Loucy (cell line): ENCODE results near the gene TGFB2.

Source experiments
- EZH2phosphoT487 ChIP-seq: fragments of 200-600 bp; IDR thresholded peaks from 2 replicates; pipeline ENCODE4 v1.6.1; 2018; ENCODE audit warnings: antibody characterized with exemption, mild to moderate bottlenecking, moderate library complexity, borderline replicate concordance
- TF ChIP-seq, protein P1 (sequence below): fragments of 200-600 bp; sonication (generic); conservative IDR thresholded peaks from 2 replicates; pipeline ENCODE4 v1.5.1; 2014; ENCODE audit warnings: mild to moderate bottlenecking, antibody characterized with exemption, low read length

DNA sequence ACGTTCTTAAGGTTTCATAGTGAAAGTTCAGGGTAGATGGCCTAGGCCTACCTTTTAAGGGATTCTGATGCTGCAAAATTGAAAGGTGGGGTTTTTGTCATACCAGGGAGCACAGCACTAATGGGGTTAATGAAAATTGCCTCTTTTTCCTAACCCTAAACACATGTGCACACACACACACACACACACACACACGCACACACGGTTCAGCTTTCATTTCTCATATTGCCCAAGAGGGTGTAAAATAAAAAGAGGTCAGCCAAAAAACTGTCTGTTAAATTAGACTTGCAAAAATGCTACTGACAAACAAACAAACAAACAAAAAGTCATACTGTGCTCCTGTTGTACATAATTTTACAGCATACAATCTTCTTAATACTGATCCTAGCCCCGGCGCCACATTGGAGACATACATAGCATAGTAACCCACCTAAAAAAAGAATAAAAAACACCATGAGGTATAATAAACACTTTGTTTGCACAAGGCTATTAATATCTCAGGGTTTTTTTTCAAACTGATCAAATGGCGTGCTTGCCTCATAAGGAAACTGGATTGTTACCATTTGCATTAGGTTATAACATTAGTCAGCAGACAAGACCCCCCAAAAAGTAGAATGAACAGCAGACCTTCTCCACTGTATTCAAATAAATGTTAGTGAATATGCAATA, 69.1 kb downstream of the TGFB2 start:
- TF ChIP-seq, protein P1, sequence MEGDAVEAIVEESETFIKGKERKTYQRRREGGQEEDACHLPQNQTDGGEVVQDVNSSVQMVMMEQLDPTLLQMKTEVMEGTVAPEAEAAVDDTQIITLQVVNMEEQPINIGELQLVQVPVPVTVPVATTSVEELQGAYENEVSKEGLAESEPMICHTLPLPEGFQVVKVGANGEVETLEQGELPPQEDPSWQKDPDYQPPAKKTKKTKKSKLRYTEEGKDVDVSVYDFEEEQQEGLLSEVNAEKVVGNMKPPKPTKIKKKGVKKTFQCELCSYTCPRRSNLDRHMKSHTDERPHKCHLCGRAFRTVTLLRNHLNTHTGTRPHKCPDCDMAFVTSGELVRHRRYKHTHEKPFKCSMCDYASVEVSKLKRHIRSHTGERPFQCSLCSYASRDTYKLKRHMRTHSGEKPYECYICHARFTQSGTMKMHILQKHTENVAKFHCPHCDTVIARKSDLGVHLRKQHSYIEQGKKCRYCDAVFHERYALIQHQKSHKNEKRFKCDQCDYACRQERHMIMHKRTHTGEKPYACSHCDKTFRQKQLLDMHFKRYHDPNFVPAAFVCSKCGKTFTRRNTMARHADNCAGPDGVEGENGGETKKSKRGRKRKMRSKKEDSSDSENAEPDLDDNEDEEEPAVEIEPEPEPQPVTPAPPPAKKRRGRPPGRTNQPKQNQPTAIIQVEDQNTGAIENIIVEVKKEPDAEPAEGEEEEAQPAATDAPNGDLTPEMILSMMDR: no peak
- TF ChIP-seq EZH2phosphoT487: no peak
